Ishikawa (cell line): ENCODE data around the gene PDGFC.

ENCODE experiments used
- CREB1 ChIP-seq: IDR thresholded peaks from 2 replicates; pipeline ENCODE4 v1.6.1; 2012; ENCODE audit warnings: low read depth
- TAF1 ChIP-seq: IDR thresholded peaks from 2 replicates; pipeline ENCODE4 v1.6.1; 2012; ENCODE audit warnings: low read depth, mild to moderate bottlenecking
- TEAD4 ChIP-seq: IDR thresholded peaks from 2 replicates; pipeline ENCODE4 v1.6.1; 2012

DNA sequence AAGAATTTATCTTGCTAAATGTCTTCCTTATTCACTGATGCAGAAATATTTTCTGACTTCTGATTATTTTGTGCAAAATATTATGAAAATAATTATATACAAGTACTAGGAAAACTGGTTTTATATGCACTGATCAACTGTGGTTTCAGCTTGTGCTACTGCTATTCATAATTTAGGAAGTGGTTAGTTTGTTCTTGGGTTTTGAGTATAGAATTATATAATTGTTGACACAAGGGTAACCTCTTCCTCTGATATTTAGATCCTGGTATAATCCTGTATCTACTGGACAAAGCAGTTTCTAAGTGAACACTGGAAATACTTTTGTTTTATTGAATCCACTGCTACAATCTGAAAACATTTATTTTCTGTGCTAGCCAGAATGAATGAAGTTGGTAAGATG is 182.8 kb downstream of the PDGFC start:
- no peak for TF ChIP-seq TAF1
- no peak for TF ChIP-seq CREB1
- no peak for TF ChIP-seq TEAD4
